ENCODE measurements around the gene PTPN14. TPM values are rescaled to one million over a fixed set of nuclear protein-coding genes. Genes with fewer than 3 reads are reported as not detected.

Gene PTPN14
- total and polyA plus RNA-seq, 2 of the 8 experiments (the other 6 are each of a cell fraction or from before 2014, with no cell fraction given) = 14.4 to 93.6 TPM

- H2AFZ ChIP-seq (ENCODE audit: low read length) = no peak overlapping the region
- no peak overlapping the region for H3K27ac ChIP-seq (ENCODE audit: low read depth, low read length)
- H4K5ac ChIP-seq (ENCODE audit: insufficient read length, low read depth, low read length) = no peak overlapping the region
- no peak overlapping the region for H3K4me3 ChIP-seq (ENCODE audit: extremely low read depth in 1 of 4, insufficient read depth in 2 of 4, low read depth in 3 of 4, low read length in 4 of 4)
- peaks cover 8% of the 10 kb centered on the region; the same call in 1 of the 2 replicates for H3K79me1 ChIP-seq (ENCODE audit: low read depth, low read length)
- peaks cover 5 to 8% of the 10 kb centered on the region in 2 experiments for H4K20me1 ChIP-seq (replicated peaks in 1 of 2; ENCODE audit: control insufficient read depth in 1 of 2, insufficient read depth in 2 of 2, low read length in 2 of 2)
- peaks cover 5 to 87% of the 10 kb centered on the region in 2 experiments; a peak in 3 of 4 replicates for H3K79me2 ChIP-seq (ENCODE audit: control insufficient read depth in 1 of 2, insufficient read depth in 2 of 2, low read length in 2 of 2)
- no peak overlapping the region for H2AK5ac ChIP-seq (ENCODE audit: low read depth, low read length)
- CTCF ChIA-PET (ENCODE audit: partially characterized antibody) = interaction anchor here (1.0 kb wide), 3 partner anchors 12 to 121 kb away, joined by 3 read pairs; no protein-coding TSS in a partner anchor
- FAIRE-seq = no peak
- no peak overlapping the region for H4K8ac ChIP-seq (ENCODE audit: extremely low read depth, insufficient read depth, low read length)
- H3K4ac ChIP-seq (replicated peaks; ENCODE audit: insufficient read length, low read depth, low read length) = no peak overlapping the region
- peak overlapping the region in 1 of 2 experiments; percentile 19; a peak in 1 of 4 replicates for H3K4me2 ChIP-seq (ENCODE audit: insufficient read depth in 1 of 2, low read depth in 2 of 2, low read length in 2 of 2)
- WGBS, 2 experiments (ENCODE audit: extremely low coverage in 1 of 2, insufficient coverage in 1 of 2, insufficient read length in 1 of 2, insufficient replicate concordance in 2 of 2, low coverage in 1 of 2, low lambda C conversion rate in 2 of 2, missing lambda C conversion rate in 1 of 2) = 67% methylated on average over 2 of the region's 2 CpGs; no CpG with 5 or more reads in 1 of the 2 experiments
- H3K4me1 ChIP-seq (replicated peaks in 1 of 4; ENCODE audit: control insufficient read depth in 3 of 4, insufficient read depth in 4 of 4, low read length in 3 of 4) = peaks cover 0 to 11% (median 6%) of the 10 kb centered on the region in 4 experiments; a peak in 4 of 7 replicates
- H3K9ac ChIP-seq (replicated peaks in 1 of 4; ENCODE audit: extremely low read depth in 1 of 4, low read depth in 3 of 4, low read length in 3 of 4) = no peak overlapping the region
- no peak overlapping the region for H2BK5ac ChIP-seq (ENCODE audit: low read depth, low read length)
- H3K9me3 ChIP-seq (ENCODE audit: insufficient read depth in 2 of 2, low read depth in 1 of 2, low read length in 1 of 2) = peaks cover 12 to 14% of the 10 kb centered on the region in 2 experiments
- no peak overlapping the region for H3K18ac ChIP-seq (ENCODE audit: extremely low read depth, low read length)
- no peak overlapping the region for H2BK120ac ChIP-seq (replicated peaks; ENCODE audit: low read depth, low read length)
- H3K23ac ChIP-seq (ENCODE audit: insufficient read length) = no peak overlapping the region
- no peak for DNase-seq (ENCODE audit: low read depth in 1 of 2, low spot score in 2 of 2)
- no peak overlapping the region for H2BK20ac ChIP-seq (ENCODE audit: low read length)
- no peak overlapping the region for H2BK12ac ChIP-seq (ENCODE audit: low read depth, low read length)
- H3K36me3 ChIP-seq (ENCODE audit: control insufficient read depth in 2 of 4, insufficient read depth in 4 of 4, low read length in 3 of 4) = peaks cover 0 to 9% (median 3%) of the 10 kb centered on the region in 4 experiments; a peak in 4 of 8 replicates
- H2BK15ac ChIP-seq (ENCODE audit: low read length) = no peak overlapping the region
- POLR2A ChIA-PET (ENCODE audit: partially characterized antibody) = no interaction called here
- no peaks in the 10 kb centered on the region for H3K23me2 ChIP-seq (ENCODE audit: low read depth, low read length)
- no peak overlapping the region for H3K56ac ChIP-seq (replicated peaks; ENCODE audit: insufficient read length, low read depth, low read length)
- H3K14ac ChIP-seq (ENCODE audit: insufficient read length) = no peak overlapping the region
- no peak overlapping the region for H4K91ac ChIP-seq (replicated peaks; ENCODE audit: insufficient read length, low read length)
- no peaks in the 10 kb centered on the region for H3K27me3 ChIP-seq (replicated peaks in 1 of 4; ENCODE audit: control insufficient read depth in 3 of 4, extremely low read depth in 1 of 4, insufficient read depth in 3 of 4, low read length in 3 of 4)
Observed at GRCh38 chr1:214506972-214507431, 44.4 kb downstream of the PTPN14 start.
